Type B pancreatic cell (in vitro differentiated cells): ENCODE results near the gene FOCAD. TPM values are rescaled to one million over a fixed set of nuclear protein-coding genes. Genes with fewer than 3 reads are reported as not detected.
A peak's percentile ranks its signal among the peaks of the same experiment; 100 is the strongest.

Source experiments
- DNase-seq: peaks from one replicate; pipeline ENCODE4 v3.0.0; 2021; ENCODE audit warnings: mixed read lengths; ENCODE audit not compliant: unreplicated experiment; ENCODE audit errors: extremely low spot score
- H3K27ac Mint-ChIP-seq: 2 replicates; pipeline ENCODE4 v1.8.0; 2021; ENCODE audit warnings: mild to moderate bottlenecking, mixed read lengths
- H3K27me3 Mint-ChIP-seq: 2 replicates; pipeline ENCODE4 v1.8.0; 2021; ENCODE audit warnings: mixed read lengths
- H3K36me3 Mint-ChIP-seq: 2 replicates; pipeline ENCODE4 v1.8.0; 2021; ENCODE audit warnings: mixed read lengths
- H3K4me1 Mint-ChIP-seq: one replicate; pipeline ENCODE4 v1.8.0; 2021; ENCODE audit warnings: mixed read lengths; ENCODE audit not compliant: unreplicated experiment
- H3K4me3 Mint-ChIP-seq: 2 replicates; pipeline ENCODE4 v1.8.0; 2021; ENCODE audit warnings: mild to moderate bottlenecking, mixed read lengths
- H3K9me3 Mint-ChIP-seq: 2 replicates; pipeline ENCODE4 v1.8.0; 2021; ENCODE audit warnings: mixed read lengths
- CTCF ChIP-seq: fragments of 200-600 bp; sonication (generic); conservative IDR thresholded peaks from 2 replicates; pipeline ENCODE4 v1.5.0; 2021; ENCODE audit warnings: antibody characterized with exemption, mild to moderate bottlenecking
- total RNA-seq: library from RNA; stranded (reverse); gene quantifications from 2 replicates; pipeline ENCODE4 v1.2.1, GENCODE V29; 2021; ENCODE audit warnings: low replicate concordance

FOCAD gene
- total RNA-seq, 1 donor from 2014 or later: 51.0 TPM

GRCh38 chr9:20925256-20926045 lies 241.4 kb downstream of the FOCAD start:
- Mint-ChIP-seq H3K27ac (no peak overlapping the region), H3K27me3 (no peaks in the 10 kb centered on the region), H3K36me3 (peaks cover 13% of the 10 kb centered on the region), H3K4me1 (no peaks in the 10 kb centered on the region), H3K9me3 (no peaks in the 10 kb centered on the region), H3K4me3 (no peak overlapping the region)
- no peak for DNase-seq
- no peak for TF ChIP-seq CTCF

- Mint-ChIP-seq H3K36me3 (peaks cover 20% of the 10 kb centered on the region), H3K27me3 (no peaks in the 10 kb centered on the region), H3K27ac (no peak overlapping the region), H3K4me3 (no peak overlapping the region), H3K9me3 (no peaks in the 10 kb centered on the region), H3K4me1 (no peaks in the 10 kb centered on the region)
- TF ChIP-seq CTCF: no peak
- no peak for DNase-seq
Observed at GRCh38 chr9:20929276-20929675, 245.2 kb downstream of the FOCAD start.

GRCh38 chr9:20930836-20931235 lies 246.8 kb downstream of the FOCAD start:
- Mint-ChIP-seq H3K4me3 (no peak overlapping the region), H3K4me1 (no peaks in the 10 kb centered on the region), H3K9me3 (no peaks in the 10 kb centered on the region), H3K27me3 (no peaks in the 10 kb centered on the region), H3K27ac (no peak overlapping the region), H3K36me3 (peaks cover 22% of the 10 kb centered on the region)
- no peak for TF ChIP-seq CTCF
- no peak for DNase-seq

GRCh38 chr9:20940447-20941173 lies 256.6 kb downstream of the FOCAD start:
- Mint-ChIP-seq H3K4me3 (no peak overlapping the region), H3K36me3 (peaks cover 13% of the 10 kb centered on the region), H3K27me3 (no peaks in the 10 kb centered on the region), H3K4me1 (peaks cover 8% of the 10 kb centered on the region), H3K27ac (no peak overlapping the region), H3K9me3 (no peaks in the 10 kb centered on the region)
- TF ChIP-seq CTCF: no peak
- DNase-seq: no peak

GRCh38 chr9:20941174-20941690 lies 257.2 kb downstream of the FOCAD start:
- Mint-ChIP-seq H3K27me3 (no peaks in the 10 kb centered on the region), H3K4me3 (no peak overlapping the region), H3K4me1 (peaks cover 8% of the 10 kb centered on the region), H3K9me3 (no peaks in the 10 kb centered on the region), H3K36me3 (peaks cover 9% of the 10 kb centered on the region), H3K27ac (no peak overlapping the region)
- TF ChIP-seq CTCF: peak; percentile 95
- no peak for DNase-seq
